Activated CD8-positive, alpha-beta T cell treated with anti-CD3 and anti-CD28 coated beads, Interleukin-2, amount 10 ng/mL, durations not matched to agents 7 days and 5 days (primary cell): Measurements from ENCODE around the gene NR1D1. TPM values are rescaled to one million over a fixed set of nuclear protein-coding genes. Genes with fewer than 3 reads are reported as not detected.

Experiments used
- ATAC-seq: fragments of 150-1000 bp; cut with Tn5 transposase; one replicate; pipeline ENCODE4 v1.10.0; 2021; ENCODE audit warnings: moderate library complexity
- CTCF ChIA-PET: fragments of 350-600 bp; sonication (Branson Sonifier 250); formaldehyde crosslinking; loops from one replicate; lab custom pipeline; 2021; ENCODE audit warnings: antibody characterized with exemption; lab: Charles Lee
- POLR2A ChIA-PET: fragments of 350-600 bp; sonication (Branson Sonifier 250); formaldehyde crosslinking; loops from one replicate; lab custom pipeline; 2021; ENCODE audit warnings: antibody characterized with exemption; lab: Charles Lee
- DNase-seq: peaks from one replicate; pipeline ENCODE4 v3.0.0-alpha.2; 2020
- H3K27ac Mint-ChIP-seq: one replicate; pipeline ENCODE4 v1.8.0; 2021; ENCODE audit warnings: mild to moderate bottlenecking, mixed read lengths
- H3K27me3 Mint-ChIP-seq: one replicate; pipeline ENCODE4 v1.8.0; 2021; ENCODE audit warnings: low read depth, mixed read lengths
- H3K36me3 Mint-ChIP-seq: one replicate; pipeline ENCODE4 v1.8.0; 2021; ENCODE audit warnings: low read depth, mixed read lengths
- H3K4me1 Mint-ChIP-seq: one replicate; pipeline ENCODE4 v1.8.0; 2021; ENCODE audit warnings: low read depth, mixed read lengths
- H3K4me3 Mint-ChIP-seq: one replicate; pipeline ENCODE4 v1.8.0; 2021; ENCODE audit warnings: mild to moderate bottlenecking, mixed read lengths
- H3K9me3 Mint-ChIP-seq: one replicate; pipeline ENCODE4 v1.8.0; 2022; ENCODE audit warnings: mixed read lengths; ENCODE audit not compliant: insufficient read depth
- total RNA-seq, 2 experiments: library from RNA; stranded (reverse); gene quantifications; one replicate each; pipeline ENCODE4 v1.2.3, GENCODE V29; 2021

NR1D1 gene
- total RNA-seq, 2 experiments from 2014 or later = 4.1 to 4.9 TPM

DNA sequence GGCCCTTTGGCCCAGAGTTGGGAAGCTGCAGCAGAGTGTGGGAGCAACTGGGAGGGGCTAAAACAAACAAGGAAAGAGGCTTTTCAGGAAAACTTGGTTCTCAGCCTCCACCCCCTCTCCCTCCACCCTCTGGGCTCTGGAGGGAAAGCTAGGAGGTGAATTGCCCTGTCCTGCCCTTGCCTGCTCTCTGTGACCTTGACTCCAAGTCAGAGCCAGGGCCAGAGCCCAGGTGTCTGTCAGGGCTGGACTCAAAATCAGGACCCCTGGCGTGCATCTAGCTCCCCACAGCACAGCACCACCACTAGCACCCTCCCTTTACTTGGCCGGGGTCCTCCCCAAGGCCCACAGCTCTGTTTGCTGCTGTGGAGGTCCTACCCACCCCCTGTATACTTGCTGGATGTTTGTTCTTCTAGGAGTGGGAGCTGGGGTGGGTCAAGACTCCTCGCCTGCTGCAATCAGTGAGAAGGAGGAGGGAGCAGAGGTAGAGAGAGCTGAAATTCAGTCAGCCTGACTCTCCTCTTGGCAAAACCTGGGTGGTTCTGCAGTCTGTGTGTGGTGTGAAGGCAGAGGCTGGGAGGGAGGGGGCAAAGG, 2.8 kb upstream of the NR1D1 start:
- H3K9me3 Mint-ChIP-seq = no peaks in the 10 kb centered on the region
- H3K27me3 Mint-ChIP-seq = no peaks in the 10 kb centered on the region
- ATAC-seq (no peak), DNase-seq (no peak)
- peaks cover 5% of the 10 kb centered on the region for H3K36me3 Mint-ChIP-seq
- CTCF ChIA-PET = interaction anchor here (0.8 to 9.9 kb wide), 4 partner anchors 8 to 27 kb away, joined by 3 to 156 read pairs (median 4); no protein-coding TSS in a partner anchor
- H3K4me3 Mint-ChIP-seq = no peak overlapping the region
- peaks cover 94% of the 10 kb centered on the region for H3K4me1 Mint-ChIP-seq
- peak overlapping the region; percentile 27 for H3K27ac Mint-ChIP-seq
- POLR2A ChIA-PET = interaction anchor here (0.6 to 0.8 kb wide), 3 partner anchors 11 to 543 kb away, joined by 3 to 4 read pairs (median 4); partner anchors contain the start of gene CASC3

DNA sequence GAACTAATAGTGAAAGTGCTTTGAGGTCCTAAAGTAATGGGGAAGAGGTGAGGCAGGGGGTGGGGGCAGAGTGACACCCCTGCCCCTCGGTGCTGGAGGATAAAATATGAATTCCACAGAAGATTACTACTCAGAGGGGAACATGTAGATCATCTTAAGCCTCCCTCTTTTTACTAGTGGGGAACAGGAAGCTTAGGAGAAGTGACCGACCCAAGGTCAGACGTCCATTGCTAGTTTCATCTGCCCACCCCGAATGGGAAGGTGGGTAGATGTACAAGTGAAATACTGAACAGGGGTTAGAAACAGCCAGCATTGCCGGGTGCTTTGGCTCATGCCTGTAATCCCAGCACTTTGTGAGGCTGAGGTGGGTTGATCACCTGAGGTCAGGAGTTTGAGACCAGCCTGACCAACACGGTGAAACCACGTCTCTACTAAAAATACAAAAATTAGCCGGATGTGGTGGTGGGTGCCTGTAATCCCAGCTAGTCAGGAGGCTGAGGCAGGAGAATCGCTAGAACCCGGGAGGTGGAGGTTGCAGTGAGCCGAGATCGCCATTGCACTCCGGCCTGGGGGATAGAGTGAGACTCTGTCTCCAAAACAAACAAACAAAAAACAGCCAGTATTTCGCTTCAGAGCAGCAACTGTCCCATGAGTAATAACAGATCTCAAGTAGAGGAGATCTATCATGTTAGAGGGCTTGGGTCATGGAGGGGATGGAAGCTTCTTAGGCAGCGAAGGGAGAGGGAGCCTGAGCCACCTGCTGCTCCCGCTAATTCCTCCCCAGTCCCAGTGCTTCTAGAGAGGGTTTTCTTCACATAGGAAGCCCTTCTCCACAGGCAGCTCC, 1.2 kb upstream of the NR1D1 start:
- ATAC-seq (no peak), DNase-seq (no peak)
- H3K4me3 Mint-ChIP-seq = no peak overlapping the region
- peaks cover 94% of the 10 kb centered on the region for H3K4me1 Mint-ChIP-seq
- no peak overlapping the region for H3K27ac Mint-ChIP-seq
- H3K36me3 Mint-ChIP-seq = peaks cover 19% of the 10 kb centered on the region
- H3K9me3 Mint-ChIP-seq = no peaks in the 10 kb centered on the region
- ChIA-PET CTCF (interaction anchor here (1.0 to 9.9 kb wide), 6 partner anchors 10 to 90 kb away, joined by 3 to 156 read pairs (median 6); no protein-coding TSS in a partner anchor), POLR2A (interaction anchor here (0.5 to 3.0 kb wide), 5 partner anchors 9 to 258 kb away, joined by 3 to 17 read pairs (median 3); partner anchors contain the start of gene MED24)
- no peaks in the 10 kb centered on the region for H3K27me3 Mint-ChIP-seq

DNA sequence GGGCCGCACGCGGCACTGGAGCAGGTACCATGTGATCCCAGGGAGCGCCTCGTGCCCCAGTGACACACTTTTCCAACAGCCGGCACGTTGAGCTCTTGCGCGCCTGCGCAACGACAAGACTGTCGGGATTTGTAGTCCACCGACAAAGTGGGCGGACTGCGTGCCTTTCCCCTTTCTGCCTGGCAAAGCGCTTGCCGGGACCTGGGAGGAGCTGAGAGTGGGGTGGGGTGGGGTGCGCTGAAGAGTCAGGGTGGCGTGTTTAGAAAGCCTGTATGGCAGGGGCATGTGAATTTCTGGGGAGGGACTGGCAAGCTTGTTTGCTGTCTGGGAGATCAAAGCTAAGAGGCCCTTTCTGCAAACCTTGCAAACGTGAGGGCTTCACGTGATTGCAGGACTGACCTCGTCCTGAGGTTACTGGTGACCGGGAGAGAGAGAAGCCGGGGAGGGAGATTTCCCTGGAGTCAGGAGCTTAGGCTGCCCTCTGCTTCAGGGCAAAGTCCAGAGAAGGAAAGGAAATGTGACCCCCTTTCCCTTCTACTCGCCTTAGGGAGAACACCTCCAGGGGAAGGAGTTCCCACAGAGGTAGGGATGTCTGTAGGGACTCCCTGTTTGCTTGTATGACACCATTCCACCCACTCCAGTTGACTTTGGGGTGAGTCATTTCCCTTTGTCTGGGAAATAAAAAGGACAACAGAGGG, 429 bp upstream of the NR1D1 start:
- Mint-ChIP-seq H3K4me3 (peak overlapping the region; percentile 82), H3K27me3 (no peaks in the 10 kb centered on the region), H3K4me1 (peaks cover 94% of the 10 kb centered on the region), H3K9me3 (no peaks in the 10 kb centered on the region), H3K27ac (peak overlapping the region; percentile 78), H3K36me3 (peaks cover 25% of the 10 kb centered on the region)
- ChIA-PET CTCF (interaction anchor here (0.7 to 9.9 kb wide), 10 partner anchors 11 to 315 kb away, joined by 3 to 156 read pairs (median 4); partner anchors contain the start of gene CASC3), POLR2A (interaction anchor here (0.6 to 3.0 kb wide), 7 partner anchors 9 to 221 kb away, joined by 3 to 17 read pairs (median 4); partner anchors contain the start of gene MED24)
- DNase-seq (peak; percentile 93), ATAC-seq (peak; percentile 41)

DNA sequence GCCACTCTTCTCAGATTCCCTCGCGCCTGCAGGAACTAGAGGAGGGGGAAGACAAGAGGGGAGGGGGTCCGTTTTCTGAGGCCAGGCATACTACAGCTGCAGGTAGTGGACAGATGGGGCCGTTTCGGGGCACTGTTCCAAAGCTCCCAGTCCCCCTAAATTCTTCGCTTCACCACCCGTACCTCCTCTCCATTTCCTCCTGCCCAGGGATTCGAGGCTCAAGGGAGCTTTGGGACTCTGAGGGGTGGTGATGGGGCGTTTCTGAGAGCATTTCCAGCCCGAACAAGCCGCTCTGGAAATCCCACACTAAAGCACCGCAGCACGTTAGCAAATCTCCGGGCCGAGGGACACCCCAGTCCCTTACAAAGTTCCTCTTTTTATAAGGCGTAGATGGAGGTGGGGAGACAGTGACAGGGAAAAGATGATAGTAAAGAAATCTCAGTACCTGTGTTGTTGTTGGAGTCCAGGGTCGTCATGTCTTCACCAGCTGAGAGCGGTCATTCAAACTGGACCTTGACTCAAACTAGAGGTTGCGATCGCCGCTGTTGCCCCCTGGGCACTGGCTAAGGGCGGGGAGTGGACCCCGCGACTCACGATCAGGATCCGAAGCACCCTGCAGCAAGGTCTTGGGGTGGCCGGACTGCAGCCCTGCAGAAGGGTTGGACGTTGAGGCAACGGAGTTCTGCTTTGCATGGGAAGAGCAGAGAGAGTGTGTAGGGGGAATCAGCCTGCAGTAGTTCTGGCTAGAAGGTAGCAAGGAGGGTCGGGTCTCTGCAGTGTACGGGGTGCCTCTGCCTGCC, 570 bp downstream of the NR1D1 start:
- no peaks in the 10 kb centered on the region for H3K27me3 Mint-ChIP-seq
- peaks cover 94% of the 10 kb centered on the region for H3K4me1 Mint-ChIP-seq
- H3K4me3 Mint-ChIP-seq = peak overlapping the region; percentile 82
- ATAC-seq = peak; percentile 1
- H3K36me3 Mint-ChIP-seq = peaks cover 34% of the 10 kb centered on the region
- H3K27ac Mint-ChIP-seq = peak overlapping the region; percentile 78
- ChIA-PET CTCF (interaction anchor here (0.7 to 9.9 kb wide), 12 partner anchors 12 to 316 kb away, joined by 3 to 156 read pairs (median 8); partner anchors contain the start of gene CASC3), POLR2A (interaction anchor here (0.9 to 3.0 kb wide), 4 partner anchors 10 to 31 kb away, joined by 3 to 17 read pairs (median 6); no protein-coding TSS in a partner anchor)
- DNase-seq = no peak
- no peaks in the 10 kb centered on the region for H3K9me3 Mint-ChIP-seq

DNA sequence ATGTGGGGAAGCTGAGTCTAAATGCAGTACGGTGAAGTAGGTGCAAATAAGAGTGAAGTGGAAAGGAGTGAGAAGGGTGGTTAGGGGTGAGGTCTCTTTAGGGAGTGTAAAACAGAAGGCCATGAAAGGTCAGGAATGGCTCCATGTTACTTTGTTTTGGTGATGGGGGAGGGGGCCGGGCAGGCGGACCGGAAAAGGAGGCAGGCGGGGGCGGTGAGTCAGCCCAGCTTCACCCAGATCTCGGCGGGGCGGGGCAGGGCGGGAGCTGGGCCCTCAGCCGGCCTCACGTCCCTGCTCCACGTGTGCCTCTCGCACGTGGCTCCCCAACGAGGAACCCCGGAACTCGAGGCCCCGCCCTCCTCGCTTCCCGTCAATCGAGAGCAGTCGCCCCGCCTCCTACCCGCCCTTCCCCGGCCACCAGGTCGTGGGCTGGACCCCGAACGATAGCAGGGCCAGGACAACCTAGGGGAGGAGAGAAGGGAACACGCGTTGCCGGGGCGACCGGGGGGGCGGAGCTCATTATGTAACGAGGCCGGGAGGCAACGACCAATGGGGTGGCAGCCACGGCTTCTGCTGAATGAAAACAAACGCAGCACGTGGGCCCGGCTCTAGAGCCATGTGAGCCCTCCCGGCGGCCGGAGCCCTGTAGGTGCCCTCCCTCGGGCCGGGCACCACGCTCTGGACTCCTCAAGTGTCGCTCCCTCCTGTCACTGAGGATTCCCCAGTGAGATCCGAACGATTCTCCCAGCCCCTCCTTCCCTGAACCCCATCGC, 1.4 kb downstream of the NR1D1 start:
- H3K9me3 Mint-ChIP-seq = no peaks in the 10 kb centered on the region
- peaks cover 91% of the 10 kb centered on the region for H3K4me1 Mint-ChIP-seq
- ATAC-seq (peak; percentile 62), DNase-seq (peak; percentile 97)
- CTCF ChIA-PET = interaction anchor here (0.9 to 9.9 kb wide), 8 partner anchors 13 to 92 kb away, joined by 3 to 156 read pairs (median 9); no protein-coding TSS in a partner anchor
- H3K27ac Mint-ChIP-seq = peak overlapping the region; percentile 78
- peaks cover 39% of the 10 kb centered on the region for H3K36me3 Mint-ChIP-seq
- H3K27me3 Mint-ChIP-seq = no peaks in the 10 kb centered on the region
- POLR2A ChIA-PET = interaction anchor here (0.6 to 3.0 kb wide), 6 partner anchors 11 to 180 kb away, joined by 3 to 17 read pairs (median 3); partner anchors contain the start of gene CASC3
- H3K4me3 Mint-ChIP-seq = peak overlapping the region; percentile 82

DNA sequence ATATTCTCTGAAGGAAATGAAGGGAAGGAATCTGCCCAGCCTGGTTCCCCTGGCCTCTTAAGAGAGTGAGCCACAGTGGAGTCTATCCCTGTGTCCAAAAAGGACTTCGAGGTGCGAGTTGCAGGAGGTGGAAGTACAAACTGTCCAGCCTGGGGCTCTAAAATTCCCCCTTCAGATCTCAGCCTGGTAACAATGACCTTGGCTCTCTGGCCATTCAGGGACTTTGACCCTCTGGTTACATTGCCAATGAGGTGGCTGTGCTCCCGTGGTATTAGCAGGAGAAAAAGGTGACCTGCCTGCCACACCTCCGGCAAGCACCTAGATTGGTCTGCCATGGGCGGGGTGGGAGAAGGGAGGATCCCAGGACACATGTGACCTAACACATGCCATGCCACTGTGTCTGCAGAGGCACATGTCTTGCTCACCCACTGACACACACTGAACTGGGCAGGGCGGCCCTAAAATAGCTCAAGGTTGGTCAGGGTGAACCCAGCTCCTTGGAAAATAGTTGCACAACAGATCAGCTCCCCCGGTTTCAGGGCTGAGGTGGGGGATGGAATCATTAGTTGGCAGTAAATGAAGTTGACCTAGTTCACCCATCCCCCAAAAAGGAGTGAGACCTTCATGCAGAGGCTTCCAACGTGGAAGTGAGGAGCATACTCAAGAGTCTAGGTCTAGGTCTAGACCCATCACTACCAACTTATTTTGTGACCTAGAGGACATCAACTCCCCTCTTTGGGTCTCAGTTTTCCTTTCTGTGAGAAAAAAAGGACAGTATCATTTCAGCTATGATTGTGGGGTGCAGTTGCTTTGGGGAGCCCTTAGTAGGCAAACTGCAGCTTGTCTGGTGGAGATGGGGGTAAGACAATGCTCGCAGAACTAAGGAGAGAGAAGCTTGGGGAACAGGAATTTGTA, 2.2 kb downstream of the NR1D1 start:
- no peak for DNase-seq
- Mint-ChIP-seq H3K36me3 (peaks cover 47% of the 10 kb centered on the region), H3K9me3 (no peaks in the 10 kb centered on the region), H3K27me3 (no peaks in the 10 kb centered on the region), H3K27ac (peak overlapping the region; percentile 85), H3K4me3 (peak overlapping the region; percentile 82), H3K4me1 (peaks cover 89% of the 10 kb centered on the region)
- no peak for ATAC-seq
- ChIA-PET POLR2A (interaction anchor here (0.6 to 3.0 kb wide), 5 partner anchors 12 to 181 kb away, joined by 3 to 17 read pairs (median 3); partner anchors contain the start of gene CASC3), CTCF (interaction anchor here (0.9 to 9.9 kb wide), 7 partner anchors 12 to 93 kb away, joined by 3 to 156 read pairs (median 10); no protein-coding TSS in a partner anchor)

DNA sequence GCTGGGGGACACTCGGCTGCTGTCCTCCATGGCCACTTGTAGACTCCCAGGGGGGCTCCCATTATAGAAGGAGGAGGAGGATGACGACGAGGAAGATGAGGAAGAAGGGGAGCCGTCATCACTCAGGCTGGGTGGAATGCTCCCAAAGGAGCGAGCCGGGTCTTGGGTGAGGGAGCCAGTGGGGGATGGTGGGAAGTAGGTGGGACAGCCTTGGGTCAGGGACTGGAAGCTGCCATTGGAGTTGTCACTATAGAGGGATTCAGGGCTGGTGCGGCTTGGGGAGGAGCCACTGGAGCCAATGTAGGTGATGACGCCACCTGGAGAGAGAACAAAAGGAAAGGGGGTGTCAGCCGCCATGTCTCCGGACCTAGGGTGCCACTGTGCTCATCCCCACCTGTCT, 3.3 kb downstream of the NR1D1 start:
- Mint-ChIP-seq H3K4me1 (peaks cover 82% of the 10 kb centered on the region), H3K36me3 (peaks cover 47% of the 10 kb centered on the region), H3K4me3 (peak overlapping the region; percentile 68), H3K9me3 (no peaks in the 10 kb centered on the region), H3K27ac (peak overlapping the region; percentile 85), H3K27me3 (no peaks in the 10 kb centered on the region)
- ATAC-seq (no peak), DNase-seq (no peak)
- ChIA-PET CTCF (interaction anchor here (2.8 to 9.9 kb wide), 3 partner anchors 11 to 22 kb away, joined by 15 to 156 read pairs (median 17); no protein-coding TSS in a partner anchor), POLR2A (interaction anchor here (0.6 to 1.9 kb wide), 4 partner anchors 24 to 125 kb away, joined by 3 to 6 read pairs (median 5); partner anchors contain the start of gene MED24)

DNA sequence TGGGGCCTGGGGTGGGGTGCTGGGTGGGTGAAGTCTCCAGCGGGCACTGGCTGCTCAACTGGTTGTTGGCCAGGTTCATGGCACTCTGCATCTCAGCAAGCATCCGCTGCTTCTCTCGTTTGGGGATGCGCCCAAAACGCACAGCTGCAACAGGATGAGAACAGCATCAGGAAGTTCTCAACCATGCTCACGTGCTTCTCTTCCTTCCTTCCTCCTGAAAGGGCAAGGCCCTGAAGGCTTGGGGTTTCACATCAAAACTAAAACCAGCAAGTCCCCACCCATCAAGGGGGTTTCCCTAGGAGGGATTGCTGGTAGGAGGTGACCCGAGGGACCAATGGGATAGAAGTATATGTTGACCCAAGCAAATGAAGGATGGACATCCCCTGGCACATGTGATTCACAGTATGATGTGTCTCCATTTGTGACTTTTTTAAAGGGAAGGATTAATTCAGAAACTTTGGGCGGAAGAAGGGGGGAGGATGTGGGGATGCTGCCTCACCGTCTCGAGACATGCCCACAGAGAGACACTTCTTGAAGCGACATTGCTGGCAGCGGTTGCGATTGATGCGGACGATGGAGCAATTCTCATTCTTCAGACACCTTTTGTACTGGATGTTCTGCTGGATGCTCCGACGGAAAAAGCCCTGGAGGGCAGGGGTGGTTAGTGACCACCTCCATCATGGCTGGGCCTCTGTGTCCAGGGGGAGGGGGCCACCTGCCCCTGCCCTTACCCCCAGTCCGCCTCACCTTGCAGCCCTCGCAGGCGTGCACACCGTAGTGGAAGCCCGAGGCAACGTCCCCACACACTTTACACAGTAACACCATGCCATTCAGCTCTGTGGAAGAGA, 4.2 kb downstream of the NR1D1 start:
- peaks cover 74% of the 10 kb centered on the region for H3K4me1 Mint-ChIP-seq
- peak overlapping the region; percentile 68 for H3K4me3 Mint-ChIP-seq
- H3K9me3 Mint-ChIP-seq = no peaks in the 10 kb centered on the region
- H3K27ac Mint-ChIP-seq = peak overlapping the region; percentile 85
- POLR2A ChIA-PET = interaction anchor here (0.6 to 1.9 kb wide), 5 partner anchors 17 to 126 kb away, joined by 3 to 6 read pairs (median 5); partner anchors contain the start of gene MED24
- peaks cover 47% of the 10 kb centered on the region for H3K36me3 Mint-ChIP-seq
- CTCF ChIA-PET = interaction anchor here (1.1 to 9.9 kb wide), 5 partner anchors 10 to 27 kb away, joined by 5 to 156 read pairs (median 8); no protein-coding TSS in a partner anchor
- no peaks in the 10 kb centered on the region for H3K27me3 Mint-ChIP-seq
- peak; percentile 95 for DNase-seq
- ATAC-seq = peak; percentile 72
